NT2/D1 (cell line): Measurements from ENCODE around the gene INAFM1.
"Not testable (repeated sequence)": the region's sequence is repeated elsewhere in the genome, so short reads cannot be mapped to it uniquely, and the experiment has no call there.

Experiments used
- DNase-seq: peaks from one replicate; pipeline ENCODE4 v3.0.0-alpha.2; 2011; ENCODE audit warnings: low read depth, low spot score
- H3K27me3 ChIP-seq: 2 replicates; pipeline ENCODE4 v1.6.0; 2011; ENCODE audit warnings: mild to moderate bottlenecking; ENCODE audit not compliant: insufficient read length, insufficient read depth
- H3K36me3 ChIP-seq: 2 replicates; pipeline ENCODE4 v1.6.1; 2011; ENCODE audit warnings: mild to moderate bottlenecking, low read length, mixed read lengths; ENCODE audit not compliant: insufficient read depth, insufficient read length
- H3K4me1 ChIP-seq: 2 replicates; pipeline ENCODE4 v1.5.1; 2011; ENCODE audit not compliant: insufficient read depth, insufficient read length
- H3K4me3 ChIP-seq: 2 replicates; pipeline ENCODE4 v1.5.1; 2011; ENCODE audit warnings: low read depth; ENCODE audit not compliant: insufficient read length
- H3K9ac ChIP-seq: 2 replicates; pipeline ENCODE4 v1.6.0; 2011; ENCODE audit warnings: low read depth; ENCODE audit not compliant: insufficient read length
- H3K9me3 ChIP-seq: 2 replicates; pipeline ENCODE4 v1.5.1; 2011; ENCODE audit warnings: mild to moderate bottlenecking, low read length; ENCODE audit not compliant: insufficient read depth
- SUZ12 ChIP-seq: IDR thresholded peaks from 2 replicates; pipeline ENCODE4 v1.6.1; 2011; ENCODE audit not compliant: insufficient read length, insufficient read depth; ENCODE audit errors: extremely low read depth
- YY1 ChIP-seq: IDR thresholded peaks from 2 replicates; pipeline ENCODE4 v1.6.1; 2011; ENCODE audit not compliant: insufficient read length, insufficient read depth
- ZNF274 ChIP-seq: IDR thresholded peaks from 2 replicates; pipeline ENCODE4 v1.6.1; 2011; ENCODE audit warnings: mild to moderate bottlenecking, low read depth, low read length

The INAFM1 gene

DNA sequence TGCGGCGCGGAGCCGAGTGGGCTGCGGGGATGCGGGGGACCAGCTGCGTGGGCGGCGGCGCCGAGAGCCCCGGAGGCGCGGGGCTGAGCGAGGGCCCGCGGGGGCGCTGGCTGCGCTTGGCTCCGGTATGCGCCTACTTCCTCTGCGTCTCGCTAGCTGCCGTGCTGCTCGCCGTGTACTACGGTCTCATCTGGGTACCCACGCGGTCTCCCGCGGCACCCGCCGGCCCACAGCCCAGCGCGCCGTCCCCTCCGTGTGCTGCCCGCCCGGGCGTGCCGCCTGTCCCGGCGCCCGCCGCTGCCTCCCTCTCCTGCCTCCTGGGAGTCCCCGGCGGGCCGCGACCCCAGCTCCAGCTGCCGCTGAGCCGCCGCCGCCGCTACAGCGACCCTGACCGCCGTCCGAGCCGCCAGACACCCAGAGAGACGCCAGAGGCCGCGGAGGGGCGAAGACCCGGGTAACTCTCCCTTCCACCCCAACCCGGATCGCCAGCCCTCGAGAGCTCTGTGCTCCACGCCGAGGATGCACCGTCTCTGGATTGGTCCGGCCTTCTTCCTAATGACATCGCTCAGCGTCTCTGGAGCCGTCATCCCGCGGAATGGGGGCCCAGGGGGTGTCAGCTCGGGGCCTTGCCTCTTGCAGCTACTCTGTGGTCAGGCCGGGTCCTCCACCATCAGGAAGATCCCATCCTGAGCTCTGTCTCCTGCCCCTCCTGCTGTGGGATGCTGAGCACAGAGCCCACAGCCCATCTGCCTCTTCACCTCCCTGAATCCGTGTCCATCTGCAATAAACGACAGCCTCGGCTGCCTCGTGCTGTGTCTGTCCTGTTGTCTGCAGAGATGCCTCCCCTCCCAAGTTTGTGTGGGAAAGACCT is 441 bp downstream of the INAFM1 start:
- DNase-seq, result no peak
- Histone ChIP-seq H3K4me3 (peak overlapping the region; percentile 63), H3K4me1 (peaks cover 14% of the 10 kb centered on the region), H3K27me3 (peaks cover 7% of the 10 kb centered on the region), H3K36me3 (peaks cover 26% of the 10 kb centered on the region), H3K9me3 (no peaks in the 10 kb centered on the region), H3K9ac (peak overlapping the region; percentile 82)
- TF ChIP-seq ZNF274, result no peak
- no peak for TF ChIP-seq SUZ12
- TF ChIP-seq YY1, result no peak

DNA sequence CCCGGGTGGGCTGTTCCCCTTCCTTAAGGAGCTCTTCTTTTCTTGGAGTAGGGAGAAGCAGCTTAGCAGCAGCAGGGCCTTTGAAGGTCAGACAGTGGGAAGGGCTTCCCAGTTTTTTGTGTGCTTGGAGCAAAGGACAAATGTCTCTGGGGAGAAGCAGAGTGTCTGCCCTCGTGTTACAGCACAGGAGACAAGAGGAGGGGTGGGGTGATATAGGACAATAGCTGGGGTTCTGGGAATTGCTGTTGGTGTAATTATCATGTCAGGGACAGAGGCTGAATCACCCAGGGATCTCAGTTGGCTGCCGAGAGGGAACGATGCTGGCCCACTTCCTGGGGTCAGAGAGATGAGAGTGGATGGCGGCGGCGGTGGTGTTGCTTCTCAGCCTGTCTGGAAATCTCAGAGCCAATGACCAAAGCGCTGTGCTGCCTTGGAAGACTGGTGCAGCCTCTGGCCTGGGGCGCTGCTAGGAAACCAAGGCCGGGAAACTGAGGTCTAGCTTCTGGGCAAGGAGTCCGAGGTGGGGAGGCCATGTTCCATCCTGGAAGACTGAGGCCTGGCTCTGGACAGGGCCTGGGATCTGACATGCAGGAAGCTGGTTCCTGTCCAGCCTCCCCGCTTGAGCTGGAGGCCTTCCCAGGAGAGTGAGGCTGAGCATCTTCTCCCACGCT is 1.2 kb downstream of the INAFM1 start:
- H3K4me1 ChIP-seq, result peaks cover 12% of the 10 kb centered on the region
- H3K4me3 ChIP-seq, result peak overlapping the region; percentile 63
- no peaks in the 10 kb centered on the region for H3K9me3 ChIP-seq
- H3K36me3 ChIP-seq, result peaks cover 21% of the 10 kb centered on the region
- no peak for DNase-seq
- TF ChIP-seq YY1, result no peak
- TF ChIP-seq ZNF274, result no peak
- no peak for TF ChIP-seq SUZ12
- H3K27me3 ChIP-seq, result peaks cover 7% of the 10 kb centered on the region
- peak overlapping the region; percentile 82 for H3K9ac ChIP-seq

DNA sequence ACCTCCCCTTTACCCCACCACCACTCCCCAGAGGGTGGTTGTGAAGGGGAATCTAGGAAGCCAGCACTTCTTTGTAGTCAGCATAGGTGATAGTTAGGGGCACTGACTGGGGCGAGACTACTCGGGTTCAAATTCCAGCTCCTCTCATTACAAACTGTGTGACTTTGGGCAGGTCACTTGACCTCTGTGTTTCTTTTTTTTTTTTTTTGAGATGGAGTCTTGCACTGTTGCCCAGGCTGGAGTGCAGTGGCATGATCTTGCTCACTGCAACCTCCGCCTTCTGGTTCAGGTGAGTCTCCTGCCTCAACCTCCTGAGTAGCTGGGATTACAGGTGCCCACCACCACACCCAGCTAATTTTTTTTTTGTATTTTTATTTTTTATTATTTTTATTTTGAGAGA is 1.8 kb downstream of the INAFM1 start:
- peaks cover 15% of the 10 kb centered on the region for H3K36me3 ChIP-seq
- peak overlapping the region; percentile 27 for H3K9ac ChIP-seq
- not testable (repeated sequence) for H3K4me3 ChIP-seq, H3K9me3 ChIP-seq, DNase-seq, H3K27me3 ChIP-seq
- H3K4me1 ChIP-seq, result peaks cover 12% of the 10 kb centered on the region

DNA sequence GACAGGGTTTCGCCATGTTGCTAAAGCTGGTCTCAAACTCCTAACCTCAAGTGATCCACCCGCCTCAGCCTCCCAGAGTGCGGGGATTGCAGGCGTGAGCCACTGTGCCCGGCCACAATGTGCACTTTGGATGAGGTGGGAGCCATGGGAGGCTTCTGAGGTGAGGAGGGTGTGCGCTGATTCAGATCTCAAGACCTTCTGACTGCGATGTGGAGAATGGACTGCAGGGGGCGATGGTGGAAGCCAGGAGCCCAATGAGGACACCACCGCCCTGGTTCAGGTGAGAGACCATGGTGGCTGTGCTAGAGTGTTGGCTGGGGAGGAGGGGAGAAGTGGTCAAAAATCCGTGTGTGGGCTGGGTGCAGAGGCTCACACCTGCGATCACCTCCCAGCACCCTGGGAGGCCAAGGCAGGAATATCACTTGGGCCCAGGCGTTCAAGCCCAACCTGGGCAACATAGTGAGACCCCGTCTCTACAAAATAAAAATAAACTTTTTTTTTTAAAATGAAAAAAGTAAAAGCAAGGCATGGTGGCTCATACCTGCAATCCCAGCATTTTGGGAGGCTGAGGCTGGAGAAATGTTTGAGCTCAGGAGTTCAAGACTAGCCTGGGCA is 5.6 kb downstream of the INAFM1 start:
- H3K4me1 ChIP-seq, result peaks cover 10% of the 10 kb centered on the region
- no peak for TF ChIP-seq YY1
- TF ChIP-seq ZNF274, result no peak
- no peak for TF ChIP-seq SUZ12
- H3K27me3 ChIP-seq, result peaks cover 4% of the 10 kb centered on the region
- no peaks in the 10 kb centered on the region for H3K9me3 ChIP-seq
- no peak overlapping the region for H3K9ac ChIP-seq
- peaks cover 12% of the 10 kb centered on the region for H3K36me3 ChIP-seq
- H3K4me3 ChIP-seq, result no peak overlapping the region
- no peak for DNase-seq

DNA sequence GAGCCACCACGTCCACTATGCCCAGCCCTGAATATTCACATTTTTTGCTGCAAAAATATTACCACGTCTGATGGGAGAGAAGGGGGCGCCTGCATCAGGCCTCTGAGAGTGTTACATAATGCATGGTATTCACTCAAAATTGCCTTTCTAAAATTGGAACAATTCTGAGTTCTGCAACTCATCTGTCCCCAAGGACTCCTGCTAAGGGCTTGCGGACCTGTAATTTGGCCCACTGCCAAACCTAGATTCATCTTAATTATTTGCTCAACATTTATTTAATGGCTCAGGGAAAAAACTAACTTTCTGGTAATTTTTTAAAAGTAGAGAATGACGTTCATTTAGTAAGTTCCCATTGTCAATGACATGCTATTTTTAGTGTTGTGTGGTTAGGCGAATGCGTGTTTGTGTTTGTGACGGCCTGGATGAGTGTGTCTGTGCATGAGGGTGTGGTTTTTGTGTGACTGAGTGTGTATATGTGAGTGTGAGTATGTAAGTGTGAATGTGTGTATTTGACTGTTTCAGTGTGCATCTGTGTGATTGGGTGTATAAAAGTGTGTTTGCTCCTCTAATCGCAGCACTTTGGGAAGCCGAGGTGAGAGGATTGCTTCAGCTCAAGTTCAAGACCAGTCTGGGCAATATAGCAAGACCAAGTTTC is 8.8 kb downstream of the INAFM1 start:
- no peak for DNase-seq
- Histone ChIP-seq H3K4me3 (no peak overlapping the region), H3K4me1 (peaks cover 2% of the 10 kb centered on the region), H3K27me3 (no peaks in the 10 kb centered on the region), H3K9me3 (no peaks in the 10 kb centered on the region), H3K9ac (no peak overlapping the region), H3K36me3 (peaks cover 7% of the 10 kb centered on the region)
- TF ChIP-seq SUZ12 (no peak), ZNF274 (no peak), YY1 (no peak)

DNA sequence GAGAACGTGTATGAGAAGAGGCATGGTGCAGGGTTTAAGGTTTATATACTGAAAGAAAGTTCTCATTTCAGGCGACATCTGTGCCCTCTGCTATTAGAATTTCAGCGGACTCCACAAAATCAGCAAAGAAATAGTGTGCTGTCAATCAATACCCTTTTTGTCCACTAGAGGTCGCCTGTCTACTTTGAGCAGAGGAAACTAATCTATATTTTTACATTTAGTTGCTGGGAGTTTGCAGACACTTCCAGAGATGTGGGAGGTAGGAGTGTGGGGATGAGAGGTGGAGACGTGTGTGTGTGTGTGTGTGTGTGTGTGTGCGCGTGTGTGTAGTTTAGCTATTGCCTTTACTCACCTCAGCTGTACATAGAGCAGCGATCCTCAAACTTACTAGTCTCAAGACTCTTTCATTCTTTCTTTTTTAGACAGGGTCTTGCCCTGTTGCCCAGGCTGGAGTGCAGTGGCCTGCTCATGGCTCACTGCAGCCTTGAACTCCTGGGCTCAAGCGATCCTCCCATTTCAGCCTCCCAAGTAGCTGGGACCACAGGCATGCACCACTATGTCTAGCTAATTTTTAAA is 9.7 kb downstream of the INAFM1 start:
- Histone ChIP-seq H3K36me3 (peaks cover 7% of the 10 kb centered on the region), H3K9me3 (no peaks in the 10 kb centered on the region), H3K27me3 (no peaks in the 10 kb centered on the region), H3K4me1 (peaks cover 3% of the 10 kb centered on the region), H3K4me3 (no peak overlapping the region), H3K9ac (no peak overlapping the region)
- no peak for TF ChIP-seq ZNF274
- TF ChIP-seq YY1, result no peak
- TF ChIP-seq SUZ12, result no peak
- peak; percentile 28 for DNase-seq

DNA sequence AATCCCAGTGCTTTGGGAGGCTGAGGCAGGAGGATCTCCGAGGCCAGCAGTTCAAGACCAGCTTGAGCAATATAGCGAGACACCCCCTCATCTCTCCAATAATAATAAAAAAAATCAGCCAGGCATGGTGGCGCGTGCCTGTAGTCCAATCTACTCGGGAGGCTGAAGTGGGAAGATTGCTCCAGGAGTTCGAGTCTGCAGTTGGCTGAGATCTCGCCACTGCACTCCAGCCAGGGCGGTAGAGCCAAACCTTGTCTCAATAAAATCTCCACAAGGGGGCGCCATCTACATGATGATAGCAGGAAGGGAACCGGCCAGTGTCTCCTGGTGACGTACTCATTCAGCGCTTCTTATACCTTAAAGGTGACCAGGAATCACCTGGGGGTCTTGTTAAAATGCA is 21.4 kb downstream of the INAFM1 start:
- Histone ChIP-seq H3K36me3 (peaks cover 5% of the 10 kb centered on the region), H3K4me1 (no peaks in the 10 kb centered on the region), H3K9ac (no peak overlapping the region), H3K27me3 (no peaks in the 10 kb centered on the region), H3K9me3 (no peaks in the 10 kb centered on the region), H3K4me3 (no peak overlapping the region)
- TF ChIP-seq SUZ12, result no peak
- TF ChIP-seq YY1, result no peak
- TF ChIP-seq ZNF274, result no peak
- peak; percentile 80 for DNase-seq

DNA sequence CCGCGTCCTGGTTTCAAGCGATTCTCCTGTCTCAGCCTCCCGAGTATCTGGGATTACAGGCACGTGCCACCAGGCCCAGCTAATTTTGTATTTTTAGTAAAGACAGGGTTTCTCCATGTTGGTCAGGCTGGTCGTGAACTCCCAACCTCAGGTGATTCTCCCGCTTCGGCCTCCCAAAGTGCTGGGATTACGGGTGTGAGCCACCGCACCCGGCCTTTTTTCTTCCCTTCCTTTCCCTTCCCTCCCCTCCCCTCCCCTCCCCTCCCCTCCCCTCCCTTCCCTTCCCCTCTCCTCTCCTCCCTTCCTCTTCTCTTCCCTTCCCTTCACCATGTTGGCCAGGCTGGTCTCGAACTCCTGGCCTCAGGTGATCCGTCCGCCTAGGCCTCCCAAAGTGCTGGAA is 26.2 kb downstream of the INAFM1 start:
- H3K9me3 ChIP-seq, H3K27me3 ChIP-seq, H3K36me3 ChIP-seq, H3K4me1 ChIP-seq, DNase-seq, H3K4me3 ChIP-seq, H3K9ac ChIP-seq: not testable (repeated sequence)
